Endodermal cell (in vitro differentiated cells): ENCODE results near the gene SCARF2. TPM values are rescaled to one million over a fixed set of nuclear protein-coding genes. Genes with fewer than 3 reads are reported as not detected.

Experiments
- DNase-seq: peaks from one replicate; pipeline ENCODE4 v3.0.0-alpha.2; 2017
- H3K27ac ChIP-seq: 2 replicates; pipeline ENCODE4 v1.5.1; 2013; ENCODE audit warnings: mild to moderate bottlenecking, low read depth, low read length, moderate library complexity
- H3K27me3 ChIP-seq: 2 replicates; pipeline ENCODE4 v1.6.1; 2013; ENCODE audit warnings: mild to moderate bottlenecking, low read length, moderate library complexity; ENCODE audit not compliant: insufficient read depth, control insufficient read depth, poor library complexity, severe bottlenecking
- H3K36me3 ChIP-seq: 2 replicates; pipeline ENCODE4 v1.7.0; 2013; ENCODE audit warnings: mild to moderate bottlenecking, low read length, moderate library complexity; ENCODE audit not compliant: control insufficient read depth, insufficient read depth
- H3K4me1 ChIP-seq: one replicate; pipeline ENCODE4 v1.7.0; 2013; ENCODE audit warnings: low read length; ENCODE audit not compliant: control insufficient read depth, insufficient read depth
- H3K4me3 ChIP-seq: 2 replicates; pipeline ENCODE4 v1.5.1; 2013; ENCODE audit warnings: mild to moderate bottlenecking, low read length, moderate library complexity
- H3K9ac ChIP-seq: 2 replicates; pipeline ENCODE4 v1.6.1; 2013; ENCODE audit warnings: mild to moderate bottlenecking, low read length, moderate library complexity; ENCODE audit not compliant: poor library complexity, severe bottlenecking; ENCODE audit errors: extremely low read depth
- H3K9me3 ChIP-seq: 2 replicates; pipeline ENCODE4 v1.6.1; 2013; ENCODE audit warnings: mild to moderate bottlenecking, low read length, moderate library complexity; ENCODE audit not compliant: control insufficient read depth
- H3K27ac Mint-ChIP-seq: 2 replicates; pipeline ENCODE4 v1.8.0; 2020; ENCODE audit warnings: mixed read lengths
- H3K27me3 Mint-ChIP-seq: 2 replicates; pipeline ENCODE4 v1.8.0; 2021; ENCODE audit warnings: mild to moderate bottlenecking, mixed read lengths; ENCODE audit not compliant: insufficient read depth
- H3K36me3 Mint-ChIP-seq: 2 replicates; pipeline ENCODE4 v1.8.0; 2020; ENCODE audit warnings: low read depth, mixed read lengths
- H3K4me1 Mint-ChIP-seq: 2 replicates; pipeline ENCODE4 v1.8.0; 2020; ENCODE audit warnings: mixed read lengths
- H3K4me3 Mint-ChIP-seq: 2 replicates; pipeline ENCODE4 v1.8.0; 2020; ENCODE audit warnings: mild to moderate bottlenecking, moderate library complexity, mixed read lengths
- H3K9me3 Mint-ChIP-seq: 2 replicates; pipeline ENCODE4 v1.8.0; 2020; ENCODE audit warnings: mild to moderate bottlenecking, mixed read lengths
- WGBS, 2 experiments: methylation state at CpG; one replicate each; pipeline versions ENCODE4 v1.1.5 to v1.1.7; 2013; ENCODE audit warnings: missing lambda C conversion rate in 2 of 2, mixed read lengths in 1 of 2; ENCODE audit not compliant: insufficient coverage in 1 of 2, insufficient read length in 1 of 2; 5-methylcytosine and 5-hydroxymethylcytosine counted together
- total RNA-seq, 2 donors: library from RNA; stranded (reverse); fragmentation: NEBNext Ultra II Directional in 1 of 2; extraction: Animal tissue kit (Norgen Biotek cat#: 25700) in 1 of 2; gene quantifications; 2 replicates in 1 of 2; 3 replicates in 1 of 2; pipeline ENCODE4 v1.2.1, GENCODE V29; 2021
- TF ChIP-seq, protein P1 (sequence below): fragments of 200-600 bp; sonication (generic); conservative IDR thresholded peaks from 2 replicates; pipeline ENCODE4 v1.5.0; 2021; ENCODE audit warnings: antibody characterized with exemption, mild to moderate bottlenecking

SCARF2 gene
- total RNA-seq, 2 donors from 2014 or later: 19.8 to 20.3 TPM

DNA sequence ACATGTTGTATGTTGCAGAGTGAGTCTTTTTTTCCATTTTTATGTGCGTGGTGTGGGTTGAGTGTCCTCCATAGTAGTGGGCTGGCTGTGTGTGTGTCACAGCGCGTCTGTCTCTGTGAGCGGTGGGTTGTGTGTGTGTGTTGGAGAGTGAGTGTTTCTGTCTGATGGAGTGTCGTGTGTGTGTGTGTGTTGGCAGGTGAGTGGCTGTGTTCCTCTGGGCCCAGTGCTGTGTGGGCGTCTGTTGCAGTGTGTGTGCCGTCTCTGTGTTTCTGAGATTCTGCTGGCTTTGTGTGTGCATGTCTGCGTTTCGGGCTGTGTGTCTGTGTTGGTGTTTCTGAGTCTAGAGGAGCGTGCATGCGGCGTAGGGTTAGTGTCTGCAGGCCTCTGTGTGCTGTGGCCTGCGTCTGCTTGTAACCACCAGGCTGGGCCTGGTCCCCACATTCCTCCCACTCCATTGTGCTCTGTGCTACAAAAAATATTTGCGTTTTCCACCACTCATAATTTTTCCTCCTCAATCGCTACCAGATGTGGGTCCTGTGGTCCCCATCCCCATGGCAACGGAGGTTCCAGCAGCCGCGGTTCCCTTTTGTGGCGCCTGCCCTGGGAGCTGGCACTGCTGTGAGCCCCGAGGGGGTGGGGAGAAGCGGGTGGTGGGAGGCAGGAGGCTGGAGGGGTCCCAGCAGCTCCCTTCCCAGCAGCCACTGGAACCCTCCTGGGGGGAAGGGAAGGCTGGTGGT lies 15.2 kb downstream of the SCARF2 start:
- Mint-ChIP-seq H3K4me1 (peaks cover 4% of the 10 kb centered on the region), H3K9me3 (no peaks in the 10 kb centered on the region), H3K36me3 (peaks cover 15% of the 10 kb centered on the region), H3K27me3 (peaks cover 7% of the 10 kb centered on the region), H3K27ac (no peak overlapping the region), H3K4me3 (no peak overlapping the region)
- H3K27ac ChIP-seq: no peak overlapping the region
- H3K4me3 ChIP-seq: no peak overlapping the region
- no peak for DNase-seq
- no peaks in the 10 kb centered on the region for H3K27me3 ChIP-seq
- no peaks in the 10 kb centered on the region for H3K4me1 ChIP-seq
- TF ChIP-seq, protein P1, sequence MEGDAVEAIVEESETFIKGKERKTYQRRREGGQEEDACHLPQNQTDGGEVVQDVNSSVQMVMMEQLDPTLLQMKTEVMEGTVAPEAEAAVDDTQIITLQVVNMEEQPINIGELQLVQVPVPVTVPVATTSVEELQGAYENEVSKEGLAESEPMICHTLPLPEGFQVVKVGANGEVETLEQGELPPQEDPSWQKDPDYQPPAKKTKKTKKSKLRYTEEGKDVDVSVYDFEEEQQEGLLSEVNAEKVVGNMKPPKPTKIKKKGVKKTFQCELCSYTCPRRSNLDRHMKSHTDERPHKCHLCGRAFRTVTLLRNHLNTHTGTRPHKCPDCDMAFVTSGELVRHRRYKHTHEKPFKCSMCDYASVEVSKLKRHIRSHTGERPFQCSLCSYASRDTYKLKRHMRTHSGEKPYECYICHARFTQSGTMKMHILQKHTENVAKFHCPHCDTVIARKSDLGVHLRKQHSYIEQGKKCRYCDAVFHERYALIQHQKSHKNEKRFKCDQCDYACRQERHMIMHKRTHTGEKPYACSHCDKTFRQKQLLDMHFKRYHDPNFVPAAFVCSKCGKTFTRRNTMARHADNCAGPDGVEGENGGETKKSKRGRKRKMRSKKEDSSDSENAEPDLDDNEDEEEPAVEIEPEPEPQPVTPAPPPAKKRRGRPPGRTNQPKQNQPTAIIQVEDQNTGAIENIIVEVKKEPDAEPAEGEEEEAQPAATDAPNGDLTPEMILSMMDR: no peak
- 83 to 92% methylated on average over 9 to 21 of the region's 21 CpGs for WGBS, 2 experiments
- no peaks in the 10 kb centered on the region for H3K9me3 ChIP-seq
- peaks cover 8% of the 10 kb centered on the region for H3K36me3 ChIP-seq
- no peak overlapping the region for H3K9ac ChIP-seq

DNA sequence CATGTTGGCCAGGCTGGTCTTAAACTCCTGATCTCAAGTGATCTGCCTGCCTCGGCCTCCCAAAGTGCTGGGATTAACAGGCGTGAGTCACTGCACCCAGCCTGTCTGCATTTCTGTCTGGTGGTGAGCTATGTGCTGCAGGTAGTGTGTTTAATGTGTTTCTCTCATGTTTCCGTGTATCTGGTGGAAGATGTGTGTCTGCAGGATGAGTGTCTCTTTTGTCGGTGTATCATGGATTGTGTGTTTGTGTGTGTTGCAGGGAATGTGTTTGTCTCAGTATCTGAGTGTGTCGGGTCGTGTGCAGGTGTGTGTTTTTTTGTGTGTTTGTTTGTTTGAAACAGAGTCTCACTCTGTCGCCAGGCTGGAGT lies 16.1 kb downstream of the SCARF2 start:
- TF ChIP-seq, protein P1: no peak

DNA sequence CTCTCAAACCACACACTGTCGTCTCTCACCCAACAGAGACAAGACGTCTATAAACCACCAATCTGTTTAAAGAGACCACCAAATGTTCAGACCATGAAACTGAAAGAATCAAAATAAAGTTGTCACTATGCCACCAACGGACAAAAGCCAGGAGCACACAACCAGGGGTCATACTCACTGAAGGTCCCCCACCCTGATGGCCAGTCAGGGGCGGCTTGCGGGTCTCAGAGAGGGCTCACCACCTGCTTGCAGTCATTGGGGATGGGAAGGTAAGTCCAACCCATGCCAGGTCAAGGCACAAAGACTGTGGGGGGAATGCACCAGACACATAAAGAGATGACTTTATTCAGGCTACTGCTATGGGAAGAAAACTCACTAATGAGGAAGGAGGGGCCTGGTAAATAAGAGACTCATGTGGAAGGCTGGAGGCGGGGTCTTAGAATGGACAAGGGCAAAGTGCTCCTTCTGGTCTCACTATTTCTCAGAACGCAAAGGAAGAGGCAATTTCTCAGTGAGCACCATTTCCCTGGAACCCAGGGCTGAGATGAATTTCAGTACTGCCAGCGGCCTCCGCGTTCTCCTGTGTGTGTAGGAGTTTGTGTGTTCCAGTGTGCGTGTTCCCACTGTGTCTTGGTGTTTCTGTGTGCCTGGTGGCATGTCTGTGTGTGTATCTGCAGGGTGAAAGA lies 17.3 kb downstream of the SCARF2 start:
- Histone ChIP-seq H3K9ac (no peak overlapping the region), H3K4me3 (no peak overlapping the region), H3K36me3 (no peaks in the 10 kb centered on the region), H3K9me3 (no peaks in the 10 kb centered on the region), H3K27me3 (no peaks in the 10 kb centered on the region), H3K27ac (no peak overlapping the region), H3K4me1 (no peaks in the 10 kb centered on the region)
- TF ChIP-seq, protein P1: no peak
- Mint-ChIP-seq H3K27me3 (peaks cover 9% of the 10 kb centered on the region), H3K4me1 (peaks cover 4% of the 10 kb centered on the region), H3K4me3 (no peak overlapping the region), H3K36me3 (peaks cover 5% of the 10 kb centered on the region), H3K27ac (no peak overlapping the region), H3K9me3 (no peaks in the 10 kb centered on the region)
- 90 to 93% methylated on average over 7 to 11 of the region's 11 CpGs for WGBS, 2 experiments
- no peak for DNase-seq

More for the DNA sequence above, 16.1 kb downstream of the SCARF2 start:
- H3K27me3 ChIP-seq: no peaks in the 10 kb centered on the region
- H3K4me3 ChIP-seq: no peak overlapping the region
- WGBS, 2 experiments: 82 to 91% methylated on average over 4 to 7 of the region's 7 CpGs
- H3K9ac ChIP-seq: no peak overlapping the region
- no peak overlapping the region for H3K27ac ChIP-seq
- H3K9me3 ChIP-seq: no peaks in the 10 kb centered on the region
- H3K27ac Mint-ChIP-seq: no peak overlapping the region
- H3K9me3 Mint-ChIP-seq: no peaks in the 10 kb centered on the region
- no peak overlapping the region for H3K4me3 Mint-ChIP-seq
- H3K36me3 Mint-ChIP-seq: peaks cover 7% of the 10 kb centered on the region
- no peaks in the 10 kb centered on the region for H3K4me1 ChIP-seq
- H3K4me1 Mint-ChIP-seq: peaks cover 4% of the 10 kb centered on the region
- no peak for DNase-seq
- H3K27me3 Mint-ChIP-seq: peaks cover 7% of the 10 kb centered on the region
- no peaks in the 10 kb centered on the region for H3K36me3 ChIP-seq
